NCI-H2029 treated with DMSO at 0.1 percent for 48 hours (cell line): ENCODE results near the gene FMNL2.

Source experiments
- DNase-seq: peaks from one replicate; lab custom pipeline; 2025; lab: John Stamatoyannopoulos, UW

The FMNL2 gene

GRCh38 chr2:152339556-152340286 lies 4.7 kb downstream of the FMNL2 start:
- DNase-seq, result no peak

- DNase-seq, result no peak
Measured at GRCh38 chr2:152342259-152343046, 7.5 kb downstream of the FMNL2 start.

- DNase-seq, result no peak
Measured at GRCh38 chr2:152343426-152343825, 8.5 kb downstream of the FMNL2 start.

GRCh38 chr2:152344579-152345195 lies 9.7 kb downstream of the FMNL2 start:
- no peak for DNase-seq

GRCh38 chr2:152347076-152347475 lies 12.1 kb downstream of the FMNL2 start:
- DNase-seq, result no peak

- DNase-seq, result no peak
Measured at GRCh38 chr2:152348388-152348787, 13.4 kb downstream of the FMNL2 start.

GRCh38 chr2:152349416-152349815 lies 14.4 kb downstream of the FMNL2 start:
- DNase-seq, result no peak

GRCh38 chr2:152350155-152350679 lies 15.2 kb downstream of the FMNL2 start:
- DNase-seq, result no peak

- DNase-seq, result no peak
Measured at GRCh38 chr2:152352616-152353015, 17.6 kb downstream of the FMNL2 start.

GRCh38 chr2:152353364-152353763 lies 18.4 kb downstream of the FMNL2 start:
- DNase-seq, result no peak

GRCh38 chr2:152354069-152354755 lies 19.2 kb downstream of the FMNL2 start:
- no peak for DNase-seq

- no peak for DNase-seq
Measured at GRCh38 chr2:152354909-152355308, 19.9 kb downstream of the FMNL2 start.

- DNase-seq, result no peak
Measured at GRCh38 chr2:152355409-152355831, 20.4 kb downstream of the FMNL2 start.

GRCh38 chr2:152359573-152360363 lies 24.8 kb downstream of the FMNL2 start:
- no peak for DNase-seq

GRCh38 chr2:152363936-152364335 lies 29.0 kb downstream of the FMNL2 start:
- no peak for DNase-seq

GRCh38 chr2:152367547-152368390 lies 32.8 kb downstream of the FMNL2 start:
- no peak for DNase-seq

- no peak for DNase-seq
Measured at GRCh38 chr2:152369176-152369860, 34.3 kb downstream of the FMNL2 start.

GRCh38 chr2:152370783-152371182 lies 35.8 kb downstream of the FMNL2 start:
- no peak for DNase-seq

- DNase-seq, result no peak
Measured at GRCh38 chr2:152372438-152372984, 37.5 kb downstream of the FMNL2 start.
